GM12865 (cell line): ENCODE measurements around the gene SPRR3.

Source experiments
- DNase-seq: peaks from one replicate; pipeline ENCODE4 v3.0.0; 2010; ENCODE audit warnings: low read depth
- H3K4me3 ChIP-seq: 2 replicates; pipeline ENCODE4 v1.5.1; 2011; ENCODE audit warnings: mild to moderate bottlenecking, low read depth, low read length, control low read depth
- TF ChIP-seq, protein P1 (sequence below): IDR thresholded peaks from 2 replicates; pipeline ENCODE4 v1.5.1; 2011; ENCODE audit warnings: low read length, control low read depth, low read depth, inconsistent platforms; ENCODE audit not compliant: insufficient read depth; ENCODE audit errors: missing control alignments

Gene SPRR3

DNA sequence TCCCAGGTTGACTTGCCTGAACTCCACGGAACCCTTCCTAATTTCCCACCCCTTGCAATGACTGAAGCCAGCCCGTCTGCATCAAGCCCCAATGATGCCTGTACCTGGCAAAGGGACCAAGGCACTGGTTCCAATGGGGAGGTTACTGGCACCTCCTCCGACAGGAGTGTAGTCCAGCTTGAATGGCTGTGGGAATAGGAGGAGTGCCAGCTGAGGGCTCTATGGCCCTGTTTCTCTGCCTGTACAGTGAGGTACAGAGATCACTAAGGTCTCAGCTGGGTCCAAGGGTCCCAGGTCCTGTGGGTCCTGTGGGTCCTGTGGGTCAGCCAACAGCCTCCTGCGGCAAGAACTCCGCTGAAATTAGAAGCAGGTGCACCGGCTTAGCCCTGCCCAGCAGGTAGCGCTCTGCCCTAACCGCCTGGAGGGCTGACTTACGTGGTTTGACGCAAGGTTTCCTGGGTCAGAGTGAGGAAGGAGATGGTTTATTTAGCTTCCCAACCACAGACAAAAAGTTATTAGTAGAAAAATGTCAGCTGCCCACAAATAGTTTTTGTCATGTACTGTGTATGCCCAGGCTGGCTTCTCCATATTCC, 41.0 kb upstream of the SPRR3 start:
- no peak overlapping the region for H3K4me3 ChIP-seq
- TF ChIP-seq, protein P1, sequence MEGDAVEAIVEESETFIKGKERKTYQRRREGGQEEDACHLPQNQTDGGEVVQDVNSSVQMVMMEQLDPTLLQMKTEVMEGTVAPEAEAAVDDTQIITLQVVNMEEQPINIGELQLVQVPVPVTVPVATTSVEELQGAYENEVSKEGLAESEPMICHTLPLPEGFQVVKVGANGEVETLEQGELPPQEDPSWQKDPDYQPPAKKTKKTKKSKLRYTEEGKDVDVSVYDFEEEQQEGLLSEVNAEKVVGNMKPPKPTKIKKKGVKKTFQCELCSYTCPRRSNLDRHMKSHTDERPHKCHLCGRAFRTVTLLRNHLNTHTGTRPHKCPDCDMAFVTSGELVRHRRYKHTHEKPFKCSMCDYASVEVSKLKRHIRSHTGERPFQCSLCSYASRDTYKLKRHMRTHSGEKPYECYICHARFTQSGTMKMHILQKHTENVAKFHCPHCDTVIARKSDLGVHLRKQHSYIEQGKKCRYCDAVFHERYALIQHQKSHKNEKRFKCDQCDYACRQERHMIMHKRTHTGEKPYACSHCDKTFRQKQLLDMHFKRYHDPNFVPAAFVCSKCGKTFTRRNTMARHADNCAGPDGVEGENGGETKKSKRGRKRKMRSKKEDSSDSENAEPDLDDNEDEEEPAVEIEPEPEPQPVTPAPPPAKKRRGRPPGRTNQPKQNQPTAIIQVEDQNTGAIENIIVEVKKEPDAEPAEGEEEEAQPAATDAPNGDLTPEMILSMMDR = peak; percentile 68
- DNase-seq = peak; percentile 71

DNA sequence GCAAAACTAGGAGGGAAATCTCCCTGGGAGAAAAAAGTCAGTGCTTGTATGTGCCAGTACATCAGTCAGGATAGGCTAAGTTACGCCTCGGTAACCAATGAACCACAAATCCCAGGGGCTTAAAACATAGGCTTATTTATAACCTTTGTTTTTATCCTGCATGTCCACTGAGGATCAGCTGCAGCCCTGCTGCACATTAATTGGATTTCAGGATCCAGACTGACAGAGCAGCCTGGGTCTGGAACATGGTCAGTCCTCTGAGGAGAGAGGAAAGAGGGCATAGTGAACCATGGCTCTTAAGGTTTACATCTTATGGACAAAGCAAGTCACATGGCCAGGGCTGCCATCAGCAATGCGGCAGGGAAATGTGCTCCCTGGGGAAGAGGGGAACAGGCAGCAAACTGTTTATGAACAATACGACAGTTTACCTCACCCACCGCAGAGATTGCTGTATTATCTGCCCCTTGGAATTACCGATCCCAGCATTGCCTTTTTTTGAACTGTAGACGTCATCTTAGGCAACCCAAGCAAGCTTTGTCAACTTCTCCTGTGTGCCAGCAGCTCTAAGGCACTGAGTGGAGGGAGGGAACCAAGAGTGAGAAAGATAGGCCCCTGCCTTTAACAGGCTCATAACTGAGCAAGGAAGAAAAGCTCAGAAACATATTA, 40.2 kb upstream of the SPRR3 start:
- TF ChIP-seq, protein P1 = no peak
- DNase-seq = no peak
- H3K4me3 ChIP-seq = no peak overlapping the region

DNA sequence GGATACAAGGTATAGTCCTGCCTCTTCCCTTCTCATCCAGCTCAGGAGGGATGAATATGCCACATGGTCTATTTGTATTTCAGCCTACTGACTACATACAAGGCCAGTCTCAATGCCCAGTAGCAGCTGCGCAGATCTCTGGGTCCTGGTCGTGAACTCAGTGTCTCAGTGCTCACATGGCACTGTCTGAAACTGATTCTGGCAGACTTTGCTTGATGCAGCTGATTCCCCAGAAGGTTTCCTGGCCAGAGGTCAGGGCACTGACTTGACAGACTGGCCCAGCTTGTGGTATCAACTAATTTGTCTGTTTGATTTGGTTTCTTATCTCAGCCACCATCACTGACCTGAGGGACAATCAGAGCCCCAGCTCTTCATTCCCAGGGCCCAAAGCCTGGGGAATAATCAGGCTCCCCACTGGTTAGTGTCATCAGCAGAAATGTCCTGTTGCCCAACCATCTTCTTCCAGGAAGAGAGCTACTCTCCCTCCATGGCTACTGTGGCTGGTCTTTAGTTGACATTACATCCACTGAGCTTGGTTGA, 38.6 kb upstream of the SPRR3 start:
- no peak overlapping the region for H3K4me3 ChIP-seq

DNA sequence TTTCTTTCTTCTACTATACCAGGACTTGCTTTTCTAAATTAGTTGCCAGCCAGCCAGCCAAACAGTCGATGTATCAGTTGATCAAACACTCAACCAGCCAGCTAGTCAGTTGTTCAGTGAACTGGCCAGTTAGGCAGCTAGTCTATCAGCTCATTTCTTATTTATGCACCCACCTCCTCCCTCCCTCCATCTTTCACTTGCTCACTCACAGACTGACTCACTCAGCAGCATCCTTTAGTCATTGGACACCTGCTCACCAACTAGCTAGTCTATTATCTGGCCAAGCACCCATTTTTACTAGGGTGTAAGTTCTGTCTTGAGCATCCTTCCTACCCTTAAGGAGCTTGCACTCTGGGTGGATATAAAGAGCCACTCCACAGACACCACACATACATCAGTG, 37.0 kb upstream of the SPRR3 start:
- TF ChIP-seq, protein P1 = no peak

More for the DNA sequence above, 38.6 kb upstream of the SPRR3 start:
- DNase-seq = no peak
- TF ChIP-seq, protein P1 = no peak

DNA sequence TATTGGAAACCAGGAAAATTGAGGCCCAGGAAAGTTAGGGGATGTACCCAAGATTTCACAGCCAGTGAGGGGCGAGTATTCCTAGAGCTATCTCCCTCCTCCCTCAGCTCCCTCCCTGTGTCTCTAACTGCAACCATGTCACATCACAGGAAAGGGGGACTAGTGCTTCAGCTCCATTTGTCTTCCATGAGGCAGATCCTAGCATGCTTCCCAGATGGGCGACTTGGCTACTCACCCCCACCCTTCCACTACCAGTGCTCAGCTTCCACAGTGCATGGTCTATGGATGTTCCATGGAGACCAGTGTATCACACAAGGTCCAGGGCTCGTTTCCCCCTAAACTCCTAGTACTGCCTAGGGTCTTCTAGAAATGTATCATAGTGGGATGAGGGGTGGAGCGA, 35.7 kb upstream of the SPRR3 start:
- TF ChIP-seq, protein P1 = no peak
- no peak for DNase-seq
- H3K4me3 ChIP-seq = no peak overlapping the region

More for the DNA sequence above, 37.0 kb upstream of the SPRR3 start:
- no peak for DNase-seq
- no peak overlapping the region for H3K4me3 ChIP-seq

DNA sequence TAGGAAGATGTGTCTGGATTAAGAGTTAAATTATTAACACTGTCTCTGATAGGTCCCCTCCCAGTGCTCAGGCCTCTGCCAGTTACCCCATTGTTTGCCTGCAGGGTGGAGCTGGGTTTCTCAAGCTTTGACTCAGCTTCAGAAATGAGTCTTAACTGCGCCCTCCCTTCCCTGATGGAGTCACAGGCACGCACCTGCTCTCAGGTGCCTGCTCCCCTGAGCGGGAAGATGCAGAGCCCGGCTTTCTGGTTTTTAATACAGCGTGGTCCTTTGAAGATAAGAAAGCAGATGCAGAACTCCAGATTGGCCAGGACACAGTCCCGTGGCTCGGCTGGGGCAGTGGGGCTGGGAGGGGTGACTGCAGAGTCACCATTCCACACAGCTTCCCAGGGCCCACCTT, 34.3 kb upstream of the SPRR3 start:
- TF ChIP-seq, protein P1 = no peak
- peak; percentile 55 for DNase-seq
- H3K4me3 ChIP-seq = no peak overlapping the region

DNA sequence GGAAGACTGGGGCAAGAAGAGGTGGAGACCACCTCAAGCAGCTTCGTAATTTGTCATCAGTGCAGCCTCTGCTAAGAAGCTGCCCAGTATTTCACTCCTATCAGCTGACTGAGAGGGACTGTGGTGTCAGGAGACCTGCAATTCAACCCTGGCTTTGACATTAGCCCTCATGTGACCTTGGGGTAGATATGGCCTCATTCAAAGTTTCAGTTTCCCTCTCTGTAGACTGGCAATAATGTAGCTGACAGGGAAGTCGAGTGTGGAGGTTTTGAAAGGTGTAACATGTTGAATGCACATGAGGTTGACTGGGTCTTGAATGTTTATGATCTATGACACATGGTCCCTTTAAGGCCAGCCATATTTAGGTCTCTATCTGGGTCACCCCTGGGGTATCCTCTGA, 33.3 kb upstream of the SPRR3 start:
- TF ChIP-seq, protein P1 = no peak
- DNase-seq = peak; percentile 81
- no peak overlapping the region for H3K4me3 ChIP-seq
